Astrocyte (in vitro differentiated cells and primary cell): Measurements from ENCODE around the gene NCOA1.

Experiments
- CTCF ChIP-seq: IDR thresholded peaks from 2 replicates; pipeline ENCODE4 v1.5.1; 2011; ENCODE audit warnings: low read depth, mild to moderate bottlenecking, inconsistent platforms, low read length, moderate library complexity; ENCODE audit not compliant: insufficient read depth
- EZH2 ChIP-seq: IDR thresholded peaks from 2 replicates; pipeline ENCODE4 v1.6.1; 2012; ENCODE audit warnings: mild to moderate bottlenecking, low read length, inconsistent platforms; ENCODE audit not compliant: insufficient read depth

- TF ChIP-seq CTCF (no peak), EZH2 (no peak)
These were observed 51.3 kb downstream of the NCOA1 start for GRCh38 chr2:24542269-24542872.
